Body of pancreas (tissue), 4 donors: ENCODE results near the gene SCYGR4. TPM values are rescaled to one million over a fixed set of nuclear protein-coding genes. Genes with fewer than 3 reads are reported as not detected.

Experiments
- ATAC-seq: fragments of 150-250 bp; one replicate; pipeline ENCODE4 v1.9.1; 2016
- DNase-seq, 4 donors: peaks; one replicate each; pipeline ENCODE4 v3.0.0-alpha.2; 2019
- H3K27ac ChIP-seq, 4 donors: fragments of 200-600 bp; sonication (generic); 1 replicate in 3 of 4; 2 replicates in 1 of 4; pipeline versions ENCODE4 v1.5.1 to v1.6.1; 2016 to 2019; ENCODE audit warnings: mild to moderate bottlenecking in 1 of 4, mixed read lengths in 1 of 4, moderate library complexity in 1 of 4
- H3K27me3 ChIP-seq, 2 donors: fragments of 200-600 bp; sonication (generic); one replicate each; pipeline ENCODE4 v1.6.0; 2016; ENCODE audit warnings: mild to moderate bottlenecking in 1 of 2
- H3K36me3 ChIP-seq, 2 donors: fragments of 200-600 bp; sonication (generic); replicated peaks in 1 of 2; 2 replicates each; pipeline ENCODE4 v1.5.1; 2016; ENCODE audit warnings: low read depth in 2 of 2; ENCODE audit not compliant: insufficient read depth in 1 of 2
- H3K4me1 ChIP-seq: fragments of 200-600 bp; sonication (generic); one replicate; pipeline ENCODE4 v1.6.0; 2016
- H3K4me3 ChIP-seq, 2 donors: fragments of 200-600 bp; sonication (generic); 1 replicate in 1 of 2; 2 replicates in 1 of 2; pipeline ENCODE4 v1.5.1; 2016 to 2019
- H3K9me3 ChIP-seq, 3 donors: fragments of 200-600 bp; sonication (generic); 1 replicate in 2 of 3; 2 replicates in 1 of 3; pipeline ENCODE4 v1.5.1; 2016
- POLR2A ChIP-seq, 3 donors: fragments of 450-650 bp; IDR thresholded peaks; one replicate each; pipeline ENCODE4 v1.6.1; 2016; ENCODE audit warnings: antibody characterized with exemption in 3 of 3, mild to moderate bottlenecking in 2 of 3
- WGBS, 2 donors: methylation state at CpG; one replicate each; pipeline ENCODE4 v1.1.5; 2017; 5-methylcytosine and 5-hydroxymethylcytosine counted together
- intact Hi-C: fragments of 100-400 bp; cut with DNase I; formaldehyde crosslinking; loops from one replicate; pipeline ENCODE4 v1.15.1; 2023
- total RNA-seq, 2 donors: library from RNA; depleted of rRNA; stranded (reverse); fragments of >200 nt; gene quantifications; one replicate each; pipeline ENCODE4 v1.1.0, GENCODE V29; 2016
- TF ChIP-seq, protein P1 (sequence below), 7 experiments: fragments of 450-650 bp in 4 of 7; fragments of 200-600 bp in 3 of 7; sonication (generic) in 3 of 7; IDR thresholded peaks; one replicate each; pipeline ENCODE4 v1.5.1; 2016 to 2019; ENCODE audit warnings: antibody characterized with exemption in 7 of 7

The SCYGR4 gene
- total RNA-seq, 2 donors from 2014 or later, result not detected

DNA sequence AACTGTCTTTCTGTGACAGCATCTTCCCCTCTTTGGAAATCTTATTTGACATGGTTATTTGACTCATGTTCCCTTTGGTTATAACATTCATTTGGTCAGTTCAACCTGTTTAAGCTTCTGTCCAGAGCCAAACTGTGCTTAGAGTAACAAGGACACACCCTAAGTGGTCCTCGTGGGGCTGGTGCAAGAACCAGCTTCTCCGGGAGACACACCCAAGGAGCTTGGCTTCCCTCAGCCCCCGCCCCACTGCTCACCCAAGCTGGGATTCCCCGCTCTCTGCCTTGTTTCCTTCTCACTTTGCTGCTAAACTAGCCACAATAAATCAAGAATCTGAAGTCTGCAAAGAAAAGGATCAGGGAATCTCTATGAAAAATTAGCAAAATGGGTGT lies 4.0 kb upstream of the SCYGR4 start:
- ATAC-seq, result no peak
- no peak overlapping the region for H3K27ac ChIP-seq
- no peaks in the 10 kb centered on the region for H3K36me3 ChIP-seq
- intact Hi-C loops, result no loop called here
- TF ChIP-seq, protein P1, sequence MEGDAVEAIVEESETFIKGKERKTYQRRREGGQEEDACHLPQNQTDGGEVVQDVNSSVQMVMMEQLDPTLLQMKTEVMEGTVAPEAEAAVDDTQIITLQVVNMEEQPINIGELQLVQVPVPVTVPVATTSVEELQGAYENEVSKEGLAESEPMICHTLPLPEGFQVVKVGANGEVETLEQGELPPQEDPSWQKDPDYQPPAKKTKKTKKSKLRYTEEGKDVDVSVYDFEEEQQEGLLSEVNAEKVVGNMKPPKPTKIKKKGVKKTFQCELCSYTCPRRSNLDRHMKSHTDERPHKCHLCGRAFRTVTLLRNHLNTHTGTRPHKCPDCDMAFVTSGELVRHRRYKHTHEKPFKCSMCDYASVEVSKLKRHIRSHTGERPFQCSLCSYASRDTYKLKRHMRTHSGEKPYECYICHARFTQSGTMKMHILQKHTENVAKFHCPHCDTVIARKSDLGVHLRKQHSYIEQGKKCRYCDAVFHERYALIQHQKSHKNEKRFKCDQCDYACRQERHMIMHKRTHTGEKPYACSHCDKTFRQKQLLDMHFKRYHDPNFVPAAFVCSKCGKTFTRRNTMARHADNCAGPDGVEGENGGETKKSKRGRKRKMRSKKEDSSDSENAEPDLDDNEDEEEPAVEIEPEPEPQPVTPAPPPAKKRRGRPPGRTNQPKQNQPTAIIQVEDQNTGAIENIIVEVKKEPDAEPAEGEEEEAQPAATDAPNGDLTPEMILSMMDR (IDR thresholded peaks at IDR 0.05), result no peak
- no peak for TF ChIP-seq POLR2A (IDR thresholded peaks at IDR 0.05)
- H3K27me3 ChIP-seq, result no peaks in the 10 kb centered on the region
- no peaks in the 10 kb centered on the region for H3K9me3 ChIP-seq
- 62 to 77% methylated on average over 4 of the region's 4 CpGs for WGBS, 2 donors
- no peak for DNase-seq
- no peaks in the 10 kb centered on the region for H3K4me1 ChIP-seq
- no peak overlapping the region for H3K4me3 ChIP-seq

DNA sequence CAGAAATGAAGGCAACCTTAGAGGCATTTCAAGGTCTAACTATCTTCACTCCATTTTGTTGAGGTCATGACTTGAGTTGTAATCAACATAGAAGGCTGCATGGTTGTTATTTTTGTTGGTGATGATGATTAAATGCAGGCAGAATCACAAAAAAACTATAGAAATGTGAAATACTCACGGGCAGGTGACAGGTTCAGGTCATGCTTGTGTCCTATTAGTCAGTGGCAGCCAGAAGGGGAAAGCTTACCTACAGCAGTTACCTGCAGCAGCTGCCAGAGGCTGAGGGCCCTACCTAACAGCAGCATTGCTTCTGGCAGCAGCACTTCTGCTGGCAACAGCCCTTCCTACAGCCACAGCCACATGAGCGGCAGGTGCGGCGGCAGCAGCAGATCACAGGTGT lies 3.1 kb upstream of the SCYGR4 start:
- Histone ChIP-seq H3K27me3 (no peaks in the 10 kb centered on the region), H3K4me3 (no peak overlapping the region), H3K4me1 (no peaks in the 10 kb centered on the region), H3K36me3 (no peaks in the 10 kb centered on the region), H3K27ac (no peak overlapping the region), H3K9me3 (no peaks in the 10 kb centered on the region)
- WGBS, 2 donors, result 77 to 89% methylated on average over 1 to 4 of the region's 4 CpGs
- no peak for DNase-seq
- no peak for ATAC-seq
- no peak for TF ChIP-seq POLR2A (IDR thresholded peaks at IDR 0.05)
- TF ChIP-seq, protein P1 (IDR thresholded peaks at IDR 0.05), result no peak
- intact Hi-C loops, result no loop called here

DNA sequence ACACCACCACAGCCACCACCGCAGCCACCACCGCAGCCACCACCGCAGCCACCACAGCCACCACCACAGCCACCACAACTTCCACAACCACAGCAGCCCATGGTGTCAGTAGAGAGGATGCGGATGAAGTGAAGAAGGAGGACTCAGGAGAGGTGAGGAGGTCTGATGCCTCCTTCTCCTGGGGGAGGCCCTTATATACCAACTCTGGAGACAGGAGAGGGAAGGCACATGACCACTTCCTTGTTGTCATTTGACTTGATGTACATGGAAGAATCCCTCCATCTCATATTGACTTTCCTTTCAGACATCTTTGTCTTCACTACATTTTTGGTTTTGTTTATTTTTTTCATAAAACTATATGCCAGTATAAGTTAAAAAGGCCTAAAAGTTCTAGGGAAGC lies 2.6 kb upstream of the SCYGR4 start, which contains the start of gene SCYGR3:
Gene SCYGR3, minus strand, starts transcription at position 101 of the 400 bp plus-strand sequence. Its CDS starts 0 bp downstream, at position 101.
- no peak within 1 kb of the TSS for H3K27ac ChIP-seq
- intact Hi-C loops, result no loop called here
- TF ChIP-seq POLR2A (IDR thresholded peaks at IDR 0.05), result no peak
- TF ChIP-seq, protein P1 (IDR thresholded peaks at IDR 0.05), result no peak
- no peaks in the 10 kb centered on the region for H3K27me3 ChIP-seq
- DNase-seq, result no peak
- 100% methylated on average over 1 to 4 of the region's 4 CpGs for WGBS, 2 donors
- H3K36me3 ChIP-seq, result no peaks in the 10 kb centered on the region
- H3K9me3 ChIP-seq, result no peaks in the 10 kb centered on the region
- no peak for ATAC-seq
- no peak within 1 kb of the TSS for H3K4me3 ChIP-seq
- H3K4me1 ChIP-seq, result no peaks in the 10 kb centered on the region

DNA sequence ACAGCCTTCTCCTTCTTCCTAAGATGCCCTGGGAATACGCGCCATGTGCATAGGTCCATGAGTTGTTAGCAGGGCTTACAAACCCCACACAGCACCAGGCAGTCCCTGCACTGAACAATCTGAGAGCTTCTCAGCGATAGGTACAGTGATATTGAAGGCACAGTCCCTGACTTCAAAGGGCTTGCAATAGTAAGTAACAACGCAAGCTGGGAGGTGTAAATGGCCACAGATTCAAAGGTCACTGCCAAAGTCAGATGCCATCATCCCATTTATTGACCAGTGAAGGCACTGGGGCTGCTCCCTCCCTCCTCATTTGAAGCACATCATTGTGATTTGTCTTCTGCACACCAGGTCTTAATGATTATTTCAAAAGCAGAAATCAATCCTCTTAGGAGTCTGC lies 2.1 kb upstream of the SCYGR4 start:
- Histone ChIP-seq H3K27ac (no peak overlapping the region), H3K9me3 (no peaks in the 10 kb centered on the region), H3K4me1 (no peaks in the 10 kb centered on the region), H3K4me3 (no peak overlapping the region), H3K36me3 (no peaks in the 10 kb centered on the region), H3K27me3 (no peaks in the 10 kb centered on the region)
- 67 to 76% methylated on average over 4 of the region's 4 CpGs for WGBS, 2 donors
- intact Hi-C loops, result no loop called here
- no peak for ATAC-seq
- DNase-seq, result no peak
- TF ChIP-seq POLR2A (IDR thresholded peaks at IDR 0.05), result no peak
- TF ChIP-seq, protein P1 (IDR thresholded peaks at IDR 0.05), result no peak

DNA sequence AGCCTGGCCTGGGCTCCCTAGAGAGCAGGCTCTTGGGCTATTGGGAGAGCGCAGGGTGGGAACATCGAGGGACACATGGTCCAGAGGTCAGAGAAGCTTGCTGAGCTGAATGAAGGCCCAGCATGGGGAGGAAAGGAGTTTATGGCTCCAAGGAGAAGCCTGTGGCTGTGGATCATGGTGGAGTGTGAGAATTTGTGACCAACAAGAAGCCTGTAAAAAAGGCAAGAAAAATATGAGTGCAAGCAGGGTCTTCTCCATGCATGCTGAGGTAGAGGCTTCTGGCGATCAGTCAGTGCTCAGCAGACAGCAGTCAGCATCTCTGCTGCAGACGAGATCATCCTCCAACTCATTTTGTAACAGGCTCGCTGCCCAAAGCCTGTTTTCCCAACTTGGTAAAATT lies 1.4 kb upstream of the SCYGR4 start:
- TF ChIP-seq, protein P1 (IDR thresholded peaks at IDR 0.05), result no peak
- no peak for TF ChIP-seq POLR2A (IDR thresholded peaks at IDR 0.05)
- Histone ChIP-seq H3K36me3 (no peaks in the 10 kb centered on the region), H3K27me3 (no peaks in the 10 kb centered on the region), H3K27ac (no peak overlapping the region), H3K9me3 (no peaks in the 10 kb centered on the region), H3K4me1 (no peaks in the 10 kb centered on the region), H3K4me3 (no peak overlapping the region)
- WGBS, 2 donors, result 52 to 57% methylated on average over 5 of the region's 5 CpGs
- DNase-seq, result no peak
- intact Hi-C loops, result no loop called here
- no peak for ATAC-seq
